Measurements from ENCODE around the gene PDK2.

GRCh38 chr17:50153650-50154575 lies 58.8 kb downstream of the PDK2 start:
- TF ChIP-seq EZH2 (IDR thresholded peaks at IDR 0.05; ENCODE audit: insufficient read depth, poor library complexity, severe bottlenecking) (no peak), EZH2phosphoT487 (IDR thresholded peaks at IDR 0.05; ENCODE audit: insufficient read depth, low read depth) (no peak)

All from GM23248 (cell line).